Parathyroid adenoma (tissue), 2 donors: ENCODE results near the gene SYCP3.

ENCODE experiments used
- H2AFZ ChIP-seq: fragments of 300-600 bp; sonication (generic); one replicate; pipeline ENCODE4 v1.7.0; 2017; ENCODE audit warnings: antibody characterized with exemption, mild to moderate bottlenecking
- H3K27ac ChIP-seq: fragments of 300-600 bp; sonication (generic); one replicate; pipeline ENCODE4 v1.7.0; 2017
- H3K27me3 ChIP-seq: fragments of 300-600 bp; sonication (generic); one replicate; pipeline ENCODE4 v1.7.0; 2017; ENCODE audit warnings: low read length; ENCODE audit not compliant: control insufficient read depth, insufficient read depth
- H3K36me3 ChIP-seq: fragments of 300-600 bp; sonication (generic); one replicate; pipeline ENCODE4 v1.7.0; 2017; ENCODE audit warnings: low read length; ENCODE audit not compliant: control insufficient read depth, insufficient read depth
- H3K4me1 ChIP-seq: fragments of 300-600 bp; sonication (generic); one replicate; pipeline ENCODE4 v1.7.0; 2017; ENCODE audit warnings: control low read depth
- H3K4me2 ChIP-seq: fragments of 300-600 bp; sonication (generic); one replicate; pipeline ENCODE4 v1.7.0; 2017; ENCODE audit warnings: low read length
- H3K4me3 ChIP-seq: fragments of 300-600 bp; sonication (generic); one replicate; pipeline ENCODE4 v1.7.0; 2017; ENCODE audit warnings: low read depth, low read length
- H3K79me2 ChIP-seq: fragments of 300-600 bp; sonication (generic); one replicate; pipeline ENCODE4 v1.7.0; 2017; ENCODE audit warnings: control low read depth
- H3K9ac ChIP-seq: fragments of 300-600 bp; sonication (generic); one replicate; pipeline ENCODE4 v1.7.0; 2017; ENCODE audit warnings: mild to moderate bottlenecking
- H3K9me3 ChIP-seq: fragments of 300-600 bp; sonication (generic); one replicate; pipeline ENCODE4 v1.7.0; 2017; ENCODE audit warnings: low read length; ENCODE audit not compliant: control insufficient read depth
- TF ChIP-seq, protein P1 (sequence below): fragments of 300-600 bp; sonication (generic); IDR thresholded peaks from one replicate; pipeline ENCODE4 v1.7.0; 2017; ENCODE audit warnings: antibody characterized with exemption, mild to moderate bottlenecking
- donor health status: primary hyperparathyroidism.

The SYCP3 gene

DNA sequence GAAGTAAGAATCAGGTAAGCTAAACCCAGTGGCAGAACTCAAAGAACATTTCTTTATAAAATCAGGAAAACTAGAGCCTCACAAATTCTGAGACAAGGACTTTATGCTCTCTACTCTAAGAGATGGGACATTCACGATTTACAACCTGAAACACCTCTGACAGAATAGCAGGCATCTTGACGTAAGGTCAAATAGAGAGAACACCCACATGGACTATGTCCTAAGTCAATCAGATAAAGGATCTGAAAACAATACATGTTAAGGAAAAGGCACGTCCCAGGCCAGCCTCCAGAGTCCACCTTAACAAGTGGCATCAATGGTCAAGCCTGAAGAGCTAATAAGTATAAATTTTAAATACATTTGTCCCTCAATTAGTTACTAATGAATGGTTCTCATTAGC lies 39.9 kb upstream of the SYCP3 start:
- Histone ChIP-seq H3K27me3 (no peaks in the 10 kb centered on the region), H3K36me3 (no peaks in the 10 kb centered on the region), H3K4me1 (peaks cover 10% of the 10 kb centered on the region), H3K9ac (no peak overlapping the region), H3K4me3 (no peak overlapping the region), H3K9me3 (no peaks in the 10 kb centered on the region), H3K4me2 (no peak overlapping the region), H3K79me2 (no peaks in the 10 kb centered on the region), H3K27ac (no peak overlapping the region), H2AFZ (no peak overlapping the region)
- TF ChIP-seq, protein P1, sequence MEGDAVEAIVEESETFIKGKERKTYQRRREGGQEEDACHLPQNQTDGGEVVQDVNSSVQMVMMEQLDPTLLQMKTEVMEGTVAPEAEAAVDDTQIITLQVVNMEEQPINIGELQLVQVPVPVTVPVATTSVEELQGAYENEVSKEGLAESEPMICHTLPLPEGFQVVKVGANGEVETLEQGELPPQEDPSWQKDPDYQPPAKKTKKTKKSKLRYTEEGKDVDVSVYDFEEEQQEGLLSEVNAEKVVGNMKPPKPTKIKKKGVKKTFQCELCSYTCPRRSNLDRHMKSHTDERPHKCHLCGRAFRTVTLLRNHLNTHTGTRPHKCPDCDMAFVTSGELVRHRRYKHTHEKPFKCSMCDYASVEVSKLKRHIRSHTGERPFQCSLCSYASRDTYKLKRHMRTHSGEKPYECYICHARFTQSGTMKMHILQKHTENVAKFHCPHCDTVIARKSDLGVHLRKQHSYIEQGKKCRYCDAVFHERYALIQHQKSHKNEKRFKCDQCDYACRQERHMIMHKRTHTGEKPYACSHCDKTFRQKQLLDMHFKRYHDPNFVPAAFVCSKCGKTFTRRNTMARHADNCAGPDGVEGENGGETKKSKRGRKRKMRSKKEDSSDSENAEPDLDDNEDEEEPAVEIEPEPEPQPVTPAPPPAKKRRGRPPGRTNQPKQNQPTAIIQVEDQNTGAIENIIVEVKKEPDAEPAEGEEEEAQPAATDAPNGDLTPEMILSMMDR: no peak

DNA sequence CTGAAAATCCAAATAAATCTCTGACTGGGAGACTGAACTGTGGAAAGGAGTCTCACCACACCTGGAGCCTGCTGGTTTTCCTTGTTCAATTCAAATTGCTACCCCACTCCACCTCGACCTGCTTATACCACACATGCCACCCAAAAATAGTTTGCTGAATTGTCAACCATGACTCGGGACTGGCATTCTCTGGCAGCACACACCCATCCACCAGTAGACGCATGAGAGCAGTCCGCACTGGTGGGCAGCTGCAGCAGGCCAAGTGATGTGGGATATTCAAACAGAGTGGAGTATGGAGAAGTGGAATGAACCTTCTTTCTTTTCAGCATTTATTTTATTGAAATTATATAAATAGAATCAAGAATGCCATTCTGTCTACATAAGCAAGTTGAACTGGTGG lies 38.7 kb upstream of the SYCP3 start:
- TF ChIP-seq, protein P1: no peak
- peak overlapping the region; percentile 33 for H3K27ac ChIP-seq
- no peaks in the 10 kb centered on the region for H3K36me3 ChIP-seq
- peaks cover 10% of the 10 kb centered on the region for H3K4me1 ChIP-seq
- H3K4me2 ChIP-seq: no peak overlapping the region
- H3K27me3 ChIP-seq: no peaks in the 10 kb centered on the region
- peak overlapping the region; percentile 5 for H2AFZ ChIP-seq
- no peaks in the 10 kb centered on the region for H3K9me3 ChIP-seq
- H3K4me3 ChIP-seq: no peak overlapping the region
- H3K9ac ChIP-seq: no peak overlapping the region
- H3K79me2 ChIP-seq: no peaks in the 10 kb centered on the region

DNA sequence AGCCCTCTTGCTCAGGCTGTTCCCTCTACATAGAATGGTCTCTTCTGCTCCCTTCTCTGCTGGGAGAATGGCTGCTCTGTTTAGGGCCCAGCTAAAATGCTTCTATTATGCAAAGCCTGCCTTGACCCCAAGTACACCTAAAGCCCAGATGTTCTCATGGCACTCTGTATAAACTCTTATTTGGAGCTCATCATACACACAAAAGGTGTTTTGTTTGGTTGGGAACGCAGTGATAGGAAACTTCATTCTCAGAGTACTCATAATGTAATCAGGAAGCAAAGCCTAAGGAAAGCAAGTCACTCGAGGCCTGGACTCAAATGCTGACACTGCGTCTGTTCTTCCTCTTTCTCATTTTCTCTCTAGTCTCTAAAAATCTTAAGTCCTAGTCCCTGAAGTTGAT lies 38.2 kb upstream of the SYCP3 start:
- Histone ChIP-seq H3K9me3 (no peaks in the 10 kb centered on the region), H3K4me1 (peaks cover 10% of the 10 kb centered on the region), H3K9ac (no peak overlapping the region), H2AFZ (no peak overlapping the region), H3K79me2 (no peaks in the 10 kb centered on the region), H3K27ac (peak overlapping the region; percentile 33), H3K4me2 (no peak overlapping the region), H3K4me3 (no peak overlapping the region), H3K36me3 (no peaks in the 10 kb centered on the region), H3K27me3 (no peaks in the 10 kb centered on the region)
- TF ChIP-seq, protein P1: no peak

DNA sequence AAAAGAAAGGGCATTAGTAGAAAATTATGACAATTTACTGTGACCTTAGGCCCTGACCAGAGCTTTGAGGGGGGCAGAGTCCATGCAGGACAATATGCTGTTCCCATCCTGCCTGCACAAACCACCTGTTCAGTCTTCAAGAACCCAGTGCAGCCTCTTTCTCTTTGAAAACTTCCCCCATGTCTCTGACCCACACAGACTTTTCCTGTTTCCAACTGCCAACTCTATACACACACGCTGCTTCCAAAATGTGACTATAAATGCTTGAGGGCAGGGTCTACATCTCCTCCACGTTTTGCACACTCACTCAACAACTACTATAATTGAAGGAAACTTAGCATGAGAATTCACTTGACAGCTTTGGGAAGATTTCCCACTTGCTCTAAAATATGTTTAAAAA lies 36.6 kb upstream of the SYCP3 start:
- no peaks in the 10 kb centered on the region for H3K27me3 ChIP-seq
- no peak overlapping the region for H3K9ac ChIP-seq
- H2AFZ ChIP-seq: no peak overlapping the region
- H3K27ac ChIP-seq: no peak overlapping the region
- TF ChIP-seq, protein P1: no peak
- no peaks in the 10 kb centered on the region for H3K9me3 ChIP-seq
- H3K4me1 ChIP-seq: peaks cover 10% of the 10 kb centered on the region
- no peak overlapping the region for H3K4me3 ChIP-seq
- no peaks in the 10 kb centered on the region for H3K36me3 ChIP-seq
- no peaks in the 10 kb centered on the region for H3K79me2 ChIP-seq
- H3K4me2 ChIP-seq: no peak overlapping the region

DNA sequence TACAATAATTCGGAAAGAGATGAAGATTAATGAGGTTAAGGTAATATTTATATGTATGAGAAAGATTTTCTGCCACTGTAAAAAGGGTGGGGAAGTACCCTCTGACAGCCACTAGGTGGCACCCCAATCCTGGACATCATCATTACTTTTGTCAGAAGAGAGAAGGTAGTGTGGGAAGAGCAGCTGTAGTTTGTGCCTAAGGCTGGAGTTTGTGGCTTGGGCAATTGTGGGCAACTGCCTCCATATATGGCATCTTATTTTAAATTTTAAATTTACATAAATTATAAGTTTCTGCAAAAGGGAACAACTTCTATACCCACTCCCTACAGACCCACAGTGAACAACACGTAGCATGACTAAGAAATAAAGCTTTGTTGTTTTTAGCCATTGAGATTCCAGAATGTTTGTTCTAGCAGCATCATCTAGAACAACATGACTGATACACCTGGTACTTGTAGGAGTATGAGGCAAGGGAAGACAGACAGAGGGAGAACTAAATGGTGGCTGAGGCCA lies 34.4 kb upstream of the SYCP3 start:
- TF ChIP-seq, protein P1: peak; percentile 94
- peaks cover 10% of the 10 kb centered on the region for H3K4me1 ChIP-seq
- H3K27ac ChIP-seq: no peak overlapping the region
- no peak overlapping the region for H2AFZ ChIP-seq
- no peaks in the 10 kb centered on the region for H3K79me2 ChIP-seq
- no peaks in the 10 kb centered on the region for H3K36me3 ChIP-seq
- no peaks in the 10 kb centered on the region for H3K9me3 ChIP-seq
- H3K9ac ChIP-seq: no peak overlapping the region
- H3K27me3 ChIP-seq: no peaks in the 10 kb centered on the region
- H3K4me2 ChIP-seq: no peak overlapping the region
- H3K4me3 ChIP-seq: no peak overlapping the region
